Measurements from ENCODE around the gene SLC18A2. TPM values are rescaled to one million over a fixed set of nuclear protein-coding genes. Genes with fewer than 3 reads are reported as not detected.
"Not testable (repeated sequence)": the region's sequence is repeated elsewhere in the genome, so short reads cannot be mapped to it uniquely, and the experiment has no call there.

The SLC18A2 gene
- total RNA-seq, 1 donor from 2014 or later, result 1.5 TPM

GRCh38 chr10:117299435-117299834, 58.5 kb downstream of the SLC18A2 start:
- no peak for TF ChIP-seq CTCF (IDR thresholded peaks at IDR 0.05; ENCODE audit: insufficient read depth, low read length, poor library complexity, severe bottlenecking)
- Histone ChIP-seq H3K4me3 (ENCODE audit: low read depth, low read length) (no peak overlapping the region), H3K27me3 (ENCODE audit: control insufficient read depth, insufficient read depth, low read length) (no peaks in the 10 kb centered on the region), H3K36me3 (ENCODE audit: control insufficient read depth, insufficient read depth, low read length) (no peaks in the 10 kb centered on the region)
- DNase-seq (ENCODE audit: low read depth), result no peak

- Histone ChIP-seq H3K36me3 (ENCODE audit: control insufficient read depth, insufficient read depth, low read length) (no peaks in the 10 kb centered on the region), H3K4me3 (ENCODE audit: low read depth, low read length) (no peak overlapping the region), H3K27me3 (ENCODE audit: control insufficient read depth, insufficient read depth, low read length) (no peaks in the 10 kb centered on the region)
- no peak for DNase-seq (ENCODE audit: low read depth)
- no peak for TF ChIP-seq CTCF (IDR thresholded peaks at IDR 0.05; ENCODE audit: insufficient read depth, low read length, poor library complexity, severe bottlenecking)
Observed at GRCh38 chr10:117300671-117301070, 59.8 kb downstream of the SLC18A2 start.

GRCh38 chr10:117303451-117303850, 62.5 kb downstream of the SLC18A2 start:
- DNase-seq (ENCODE audit: low read depth); H3K36me3 ChIP-seq (ENCODE audit: control insufficient read depth, insufficient read depth, low read length); H3K4me3 ChIP-seq (ENCODE audit: low read depth, low read length); H3K27me3 ChIP-seq (ENCODE audit: control insufficient read depth, insufficient read depth, low read length): not testable (repeated sequence)

- no peak for DNase-seq (ENCODE audit: low read depth)
- Histone ChIP-seq H3K27me3 (ENCODE audit: control insufficient read depth, insufficient read depth, low read length) (no peaks in the 10 kb centered on the region), H3K36me3 (ENCODE audit: control insufficient read depth, insufficient read depth, low read length) (no peaks in the 10 kb centered on the region), H3K4me3 (ENCODE audit: low read depth, low read length) (no peak overlapping the region)
- no peak for TF ChIP-seq CTCF (IDR thresholded peaks at IDR 0.05; ENCODE audit: insufficient read depth, low read length, poor library complexity, severe bottlenecking)
Observed at GRCh38 chr10:117306674-117307073, 65.8 kb downstream of the SLC18A2 start.

- no peak overlapping the region for H3K4me3 ChIP-seq (ENCODE audit: low read depth, low read length)
- no peaks in the 10 kb centered on the region for H3K27me3 ChIP-seq (ENCODE audit: control insufficient read depth, insufficient read depth, low read length)
- DNase-seq (ENCODE audit: low read depth), result no peak
- H3K36me3 ChIP-seq (ENCODE audit: control insufficient read depth, insufficient read depth, low read length), result peaks cover 1% of the 10 kb centered on the region
- no peak for TF ChIP-seq CTCF (IDR thresholded peaks at IDR 0.05; ENCODE audit: insufficient read depth, low read length, poor library complexity, severe bottlenecking)
Observed at GRCh38 chr10:117311261-117311660, 70.3 kb downstream of the SLC18A2 start.

- Histone ChIP-seq H3K27me3 (ENCODE audit: control insufficient read depth, insufficient read depth, low read length) (no peaks in the 10 kb centered on the region), H3K4me3 (ENCODE audit: low read depth, low read length) (no peak overlapping the region), H3K36me3 (ENCODE audit: control insufficient read depth, insufficient read depth, low read length) (peaks cover 1% of the 10 kb centered on the region)
- no peak for DNase-seq (ENCODE audit: low read depth)
- TF ChIP-seq CTCF (IDR thresholded peaks at IDR 0.05; ENCODE audit: insufficient read depth, low read length, poor library complexity, severe bottlenecking), result no peak
Observed at GRCh38 chr10:117312430-117312829, 71.5 kb downstream of the SLC18A2 start.
